SKM-1 treated with dmso at 0.1 percent for 144 hours (cell line): ENCODE results near the gene PLOD3.

Experiments
- DNase-seq: peaks from one replicate; lab custom pipeline; 2025; ENCODE audit not compliant: unreplicated experiment; lab: John Stamatoyannopoulos, UW

PLOD3 gene

GRCh38 chr7:101239191-101239950 lies 22.0 kb upstream of the PLOD3 start:
- no peak for DNase-seq

GRCh38 chr7:101238226-101239182 lies 21.1 kb upstream of the PLOD3 start:
- no peak for DNase-seq

DNA sequence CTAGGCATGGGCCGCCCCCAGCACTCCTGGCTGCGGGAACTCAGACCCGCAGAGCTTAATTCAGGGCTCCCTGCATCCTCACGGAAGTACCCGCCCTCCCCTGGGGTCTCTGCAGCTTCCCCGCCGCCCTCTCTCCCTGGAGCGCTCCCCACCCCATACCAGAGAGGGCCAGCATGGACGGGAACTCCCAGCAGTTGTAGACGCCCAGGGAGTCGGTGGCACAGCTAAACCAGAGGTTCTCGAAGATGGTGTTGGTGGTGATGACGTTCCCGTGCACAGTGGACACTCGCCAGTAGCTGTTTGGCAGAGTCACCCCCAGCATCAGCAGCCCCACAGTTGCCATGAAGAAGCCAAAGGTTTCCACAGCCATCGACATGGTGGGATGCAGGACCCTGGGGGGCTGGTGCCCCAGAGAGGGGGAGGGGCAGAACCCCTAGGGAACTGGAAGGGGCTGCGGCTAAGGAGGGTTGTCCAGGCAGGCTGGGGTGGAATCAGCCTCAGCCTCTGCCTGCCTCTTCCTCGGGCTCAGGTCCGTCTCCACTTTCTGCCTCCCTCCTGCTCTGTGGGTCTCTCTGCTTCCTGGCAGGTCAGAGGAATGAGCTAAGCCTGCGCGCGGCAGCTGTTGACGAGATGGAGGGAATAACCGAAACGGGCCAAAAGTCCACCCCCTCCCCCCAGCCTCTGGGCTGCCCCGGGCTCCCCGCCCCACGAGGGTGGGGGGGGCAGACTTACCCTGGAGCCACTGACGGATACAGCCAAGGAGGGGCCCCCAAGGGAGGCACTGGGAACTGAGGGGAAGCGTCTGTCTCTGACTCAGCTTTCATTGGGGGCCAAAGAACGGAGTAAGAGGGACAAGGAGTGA lies 20.1 kb upstream of the PLOD3 start, which contains the start of gene CLDN15:
Gene CLDN15, minus strand, starts transcription at position 597 of the 862 bp plus-strand sequence. Its CDS starts 221 bp downstream, at position 376.
- no peak for DNase-seq

- DNase-seq: no peak
Observed at GRCh38 chr7:101236292-101236835, 19.0 kb upstream of the PLOD3 start.

GRCh38 chr7:101235522-101235921 lies 18.1 kb upstream of the PLOD3 start:
- DNase-seq: no peak

DNA sequence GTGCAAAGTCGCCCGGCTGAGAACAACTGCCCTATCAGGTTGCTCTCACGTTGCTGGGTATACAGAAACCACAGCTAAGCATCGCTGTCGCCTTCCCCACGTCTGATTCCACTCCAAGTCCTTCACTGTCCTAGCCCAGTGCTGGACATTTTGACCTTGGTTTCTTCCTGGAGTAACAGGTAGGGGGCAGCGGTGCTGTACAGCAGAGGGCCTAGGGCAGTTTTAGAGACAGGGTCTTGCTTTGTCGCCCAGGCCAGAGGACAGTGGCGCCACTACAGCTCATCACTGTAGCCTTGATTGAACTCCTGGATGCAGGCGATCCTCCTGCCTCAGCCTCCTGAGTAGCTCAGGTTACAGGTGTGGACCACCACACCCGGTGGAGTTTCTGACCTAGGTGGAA lies 17.7 kb upstream of the PLOD3 start:
- no peak for DNase-seq

GRCh38 chr7:101234636-101235035 lies 17.3 kb upstream of the PLOD3 start:
- DNase-seq: no peak

- no peak for DNase-seq
Observed at GRCh38 chr7:101233907-101234547, 16.6 kb upstream of the PLOD3 start.

DNA sequence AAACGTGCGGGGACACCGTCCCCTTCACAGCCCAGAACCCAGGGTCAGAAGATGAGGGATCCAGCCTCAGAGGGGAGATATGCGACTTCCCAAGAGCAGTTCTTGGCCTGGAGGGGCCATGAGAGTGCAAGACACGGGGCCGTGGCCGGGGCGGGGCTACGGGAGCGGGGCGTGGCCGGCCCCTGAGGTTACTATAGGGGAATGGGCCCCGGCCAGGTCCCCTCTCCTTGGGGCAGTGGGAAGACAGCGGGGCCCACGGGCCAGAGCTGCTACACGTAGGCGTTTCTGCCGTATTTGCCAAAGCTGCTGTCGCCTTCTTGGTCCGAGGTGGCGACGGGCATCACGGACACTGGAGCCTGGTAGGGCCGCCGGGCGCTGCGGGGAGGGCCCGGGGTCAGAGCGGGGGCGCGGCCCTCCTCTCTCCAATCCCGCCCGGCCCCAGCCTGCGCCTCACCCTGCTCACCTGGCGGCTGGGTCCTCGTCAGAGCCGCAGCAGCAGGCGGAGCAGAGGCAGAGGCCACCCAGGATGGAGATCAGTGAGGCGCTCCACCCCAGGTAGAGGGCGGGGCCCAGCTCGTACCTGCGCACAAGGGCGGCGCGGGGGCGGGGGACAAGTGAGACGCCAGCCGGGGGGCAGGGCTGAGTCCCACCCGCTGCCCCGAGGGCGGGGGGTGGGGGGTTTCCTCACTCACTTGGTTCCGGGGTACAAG lies 14.9 kb upstream of the PLOD3 start:
- DNase-seq: no peak

DNA sequence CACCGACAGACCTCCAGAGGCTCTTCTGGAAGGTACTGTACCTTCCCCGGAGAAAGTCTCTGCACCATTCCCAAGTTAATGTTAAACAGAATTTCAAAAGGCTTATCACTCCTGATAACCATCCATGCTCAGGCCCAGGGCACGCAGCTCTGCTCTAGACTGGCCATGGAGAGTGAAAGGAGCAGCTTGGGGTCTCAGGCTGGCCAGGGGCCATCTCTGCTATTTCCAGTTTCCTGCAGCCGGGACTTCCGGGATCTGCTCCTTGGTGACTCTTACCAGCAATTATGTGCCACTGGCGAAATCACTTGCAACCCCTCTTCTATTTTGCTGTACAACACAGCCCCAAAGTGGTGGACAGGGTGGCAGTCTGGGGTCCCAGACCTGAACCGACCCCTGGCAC lies 14.3 kb upstream of the PLOD3 start:
- DNase-seq: no peak

GRCh38 chr7:101226721-101227120 lies 9.3 kb upstream of the PLOD3 start:
- no peak for DNase-seq

DNA sequence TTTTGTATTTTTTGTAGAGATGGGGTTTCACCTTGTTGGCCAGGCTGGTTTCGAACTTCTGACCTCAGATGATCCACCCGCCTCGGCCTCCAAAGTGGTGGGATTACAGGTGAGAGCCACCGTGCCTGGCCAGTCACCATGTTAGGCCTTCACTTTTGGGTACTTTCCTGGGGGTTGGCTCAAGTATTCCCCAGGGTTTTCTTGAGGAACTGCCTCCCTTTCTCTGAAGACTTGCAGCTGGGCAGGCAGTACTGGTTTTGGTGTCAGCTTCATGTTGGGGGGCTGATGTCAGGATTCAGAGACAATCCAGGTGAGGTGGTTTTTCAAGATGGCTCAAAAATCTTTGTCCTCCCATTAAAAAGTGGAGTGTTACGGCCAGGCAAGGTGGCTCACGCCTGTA lies 8.3 kb upstream of the PLOD3 start:
- DNase-seq: no peak

DNA sequence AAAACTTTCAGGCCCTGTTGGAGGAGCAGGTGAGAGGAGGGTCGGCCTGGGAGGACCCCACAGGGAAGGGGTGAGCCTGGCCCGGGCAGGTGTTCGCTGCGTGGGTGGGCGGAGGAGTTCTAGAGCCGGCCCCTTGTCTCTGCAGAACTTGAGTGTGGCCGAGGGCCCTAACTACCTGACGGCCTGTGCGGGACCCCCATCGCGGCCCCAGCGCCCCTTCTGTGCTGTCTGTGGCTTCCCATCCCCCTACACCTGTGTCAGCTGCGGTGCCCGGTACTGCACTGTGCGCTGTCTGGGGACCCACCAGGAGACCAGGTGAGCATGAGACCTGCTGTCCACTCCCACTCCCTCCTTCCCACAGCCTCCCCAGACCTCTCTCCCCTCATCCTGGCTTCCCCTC lies 6.1 kb upstream of the PLOD3 start:
- no peak for DNase-seq

DNA sequence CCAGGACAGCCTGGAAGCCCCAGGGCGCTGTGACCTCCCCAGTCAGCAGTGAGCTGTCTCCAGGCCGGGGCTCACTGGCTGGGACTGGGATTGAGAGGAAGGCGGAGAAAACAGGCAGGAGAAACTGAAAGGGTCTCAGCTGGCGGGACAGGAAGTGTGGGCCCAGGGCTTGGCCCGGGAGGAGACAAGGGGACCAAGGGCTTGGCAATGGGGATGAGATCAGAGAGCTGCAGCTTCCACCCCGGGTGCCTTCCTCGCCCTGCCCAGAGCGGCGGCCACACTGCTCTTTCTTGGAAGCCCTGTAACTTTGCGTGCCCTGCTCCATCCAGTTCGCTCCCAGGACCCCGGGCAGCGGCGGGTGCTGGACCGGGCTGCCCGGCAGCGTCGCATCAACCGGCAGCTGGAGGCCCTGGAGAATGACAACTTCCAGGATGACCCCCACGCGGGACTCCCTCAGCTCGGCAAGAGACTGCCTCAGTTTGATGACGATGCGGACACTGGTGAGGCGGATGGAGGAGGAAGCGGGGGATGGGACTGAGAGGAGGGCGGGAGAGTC lies 5.0 kb upstream of the PLOD3 start:
- no peak for DNase-seq

DNA sequence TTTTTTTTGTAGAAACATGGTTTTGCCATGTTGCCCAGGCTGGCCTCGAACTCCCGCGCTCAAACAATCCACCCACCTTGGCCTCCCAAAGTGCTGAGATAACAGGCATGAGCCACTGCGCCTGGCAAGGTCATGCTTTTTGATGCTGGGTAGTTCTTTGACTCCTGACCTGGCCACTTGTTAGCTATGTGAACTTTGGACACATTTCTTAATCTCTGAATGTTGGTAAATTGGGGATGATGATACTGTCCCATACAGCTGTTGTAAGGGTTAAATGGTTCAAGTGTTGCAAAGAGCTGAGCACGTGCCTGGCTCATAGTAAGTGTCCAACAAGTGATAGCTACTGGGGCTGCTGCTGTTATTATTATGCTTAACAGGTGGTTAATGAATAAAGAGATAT lies 2.9 kb upstream of the PLOD3 start:
- no peak for DNase-seq

DNA sequence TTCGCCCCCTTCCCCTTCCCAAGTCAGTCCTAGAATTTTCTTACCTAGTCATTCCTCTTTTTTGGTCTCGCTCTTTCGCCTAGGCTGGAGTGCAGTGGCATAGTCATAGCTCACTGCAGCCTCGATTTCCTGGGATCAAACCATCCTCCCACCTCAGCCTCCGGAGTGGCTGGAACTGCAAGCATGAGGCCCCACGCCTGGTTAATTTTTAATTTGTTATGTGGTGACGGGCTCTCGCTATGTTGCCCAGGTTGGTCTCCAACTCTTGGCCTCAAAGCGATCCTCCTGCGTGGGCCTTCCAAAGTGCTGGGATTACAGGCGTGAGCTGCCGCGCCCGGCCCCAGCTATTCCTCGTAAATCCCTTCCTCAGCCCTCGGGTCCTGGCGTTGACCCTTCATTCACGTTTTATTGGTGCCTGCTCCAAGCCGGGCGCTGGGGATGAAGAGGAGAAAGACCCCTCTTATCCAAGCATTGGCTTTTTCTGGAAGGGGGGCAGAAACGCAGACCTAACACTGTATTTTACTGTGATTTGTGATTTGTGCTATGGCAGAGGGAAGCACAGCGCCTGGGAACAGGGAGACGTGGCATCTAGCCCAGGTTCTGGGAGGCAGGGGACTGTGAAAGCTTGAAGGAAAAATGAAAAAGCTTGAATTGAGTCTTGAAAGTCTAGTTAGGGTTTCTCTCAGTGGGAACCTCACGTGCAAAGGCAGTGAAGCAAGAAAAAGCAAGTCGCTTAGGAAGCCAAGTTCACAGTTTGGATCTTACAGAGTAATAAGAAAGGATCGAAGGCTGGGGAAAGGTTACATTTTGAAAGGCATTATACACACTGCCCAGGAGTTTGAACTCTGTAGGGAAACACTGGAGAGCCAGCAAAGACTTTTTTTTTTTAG lies 1.1 kb upstream of the PLOD3 start:
- no peak for DNase-seq

- DNase-seq: no peak
Observed at GRCh38 chr7:101216860-101217387, 457 bp downstream of the PLOD3 start.
